IMR-90 (cell line): Measurements from ENCODE around the gene KIFAP3. TPM values are rescaled to one million over a fixed set of nuclear protein-coding genes. Genes with fewer than 3 reads are reported as not detected.

Experiments used
- ATAC-seq: fragments of 200-7000 bp; cut with Tn5 transposase; 2 replicates; pipeline ENCODE4 v1.9.1; 2020; ENCODE audit warnings: low read depth, mild to moderate bottlenecking, moderate library complexity
- BruUV-seq: library from RNA; stranded (reverse); fragments of 400-500 nt; replicated peaks from 2 replicates; lab custom pipeline; 2021; lab: Mats Ljungman, UMichigan
- CTCF ChIA-PET: fragments of 300-600 bp; formaldehyde crosslinking; extraction: SDS; loops from one replicate; lab custom pipeline; 2021; ENCODE audit warnings: antibody characterized with exemption; lab: Yijun Ruan, JAX
- POLR2A ChIA-PET: fragments of 300-600 bp; sonication (Branson Sonifier 250); formaldehyde crosslinking; loops from one replicate; lab custom pipeline; 2022; ENCODE audit warnings: antibody characterized with exemption; ENCODE audit not compliant: unreplicated experiment; lab: Charles Lee
- DNase-seq: peaks from one replicate; pipeline ENCODE4 v3.0.0; 2013
- H2AFZ ChIP-seq: replicated peaks from 2 replicates; pipeline ENCODE3; 2013; ENCODE audit warnings: low read length, mild to moderate bottlenecking; ENCODE audit not compliant: poor library complexity
- H2AK5ac ChIP-seq: 2 replicates; pipeline ENCODE4 v1.6.1; 2013; ENCODE audit warnings: low read depth, low read length, inconsistent platforms
- H2AK9ac ChIP-seq: replicated peaks from 2 replicates; pipeline ENCODE3; 2013; ENCODE audit warnings: mild to moderate bottlenecking, low read depth, low read length, moderate library complexity; ENCODE audit not compliant: poor library complexity
- H2BK120ac ChIP-seq: 2 replicates; pipeline ENCODE4 v1.6.1; 2013; ENCODE audit warnings: low read depth, low read length, inconsistent platforms
- H2BK15ac ChIP-seq: 3 replicates; pipeline ENCODE4 v1.6.1; 2013; ENCODE audit warnings: low read depth, low read length, inconsistent platforms
- H2BK20ac ChIP-seq: 2 replicates; pipeline ENCODE4 v1.6.1; 2013; ENCODE audit warnings: low read depth, mild to moderate bottlenecking, inconsistent platforms, low read length, moderate library complexity
- H2BK5ac ChIP-seq: 2 replicates; pipeline ENCODE4 v1.6.1; 2013; ENCODE audit warnings: mild to moderate bottlenecking, low read depth, low read length, inconsistent platforms; ENCODE audit not compliant: poor library complexity, severe bottlenecking
- H3K14ac ChIP-seq: replicated peaks from 2 replicates; pipeline ENCODE4 v1.6.1; 2013; ENCODE audit warnings: low read depth, low read length, inconsistent platforms
- H3K18ac ChIP-seq: 2 replicates; pipeline ENCODE4 v1.6.1; 2013; ENCODE audit warnings: low read depth, low read length, control low read depth
- H3K23ac ChIP-seq: 2 replicates; pipeline ENCODE4 v1.6.1; 2013; ENCODE audit warnings: low read depth, low read length, inconsistent platforms
- H3K27ac ChIP-seq: 2 replicates; pipeline ENCODE4 v1.5.1; 2013; ENCODE audit warnings: mild to moderate bottlenecking, control low read depth, low read length; ENCODE audit not compliant: insufficient read depth
- H3K27me3 ChIP-seq: 2 replicates; pipeline ENCODE4 v1.6.1; 2013; ENCODE audit warnings: low read length; ENCODE audit not compliant: control insufficient read depth, insufficient read depth
- H3K36me3 ChIP-seq: 2 replicates; pipeline ENCODE4 v1.6.1; 2013; ENCODE audit warnings: low read length, mixed read lengths; ENCODE audit not compliant: control insufficient read depth, insufficient read depth
- H3K4ac ChIP-seq: 2 replicates; pipeline ENCODE4 v1.6.1; 2013; ENCODE audit warnings: low read depth, low read length, inconsistent platforms
- H3K4me1 ChIP-seq: 2 replicates; pipeline ENCODE4 v1.6.1; 2013; ENCODE audit warnings: low read length, mixed read lengths; ENCODE audit not compliant: control insufficient read depth, insufficient read depth
- H3K4me2 ChIP-seq: 2 replicates; pipeline ENCODE4 v1.6.1; 2013; ENCODE audit warnings: low read depth, mild to moderate bottlenecking, control low read depth, low read length, moderate library complexity
- H3K4me3 ChIP-seq: 2 replicates; pipeline ENCODE4 v1.5.1; 2013; ENCODE audit warnings: low read depth, mild to moderate bottlenecking, control low read depth, low read length, moderate library complexity; ENCODE audit not compliant: insufficient read depth
- H3K56ac ChIP-seq: 2 replicates; pipeline ENCODE4 v1.6.1; 2013; ENCODE audit warnings: low read length, inconsistent platforms; ENCODE audit not compliant: insufficient read depth; ENCODE audit errors: extremely low read depth
- H3K79me1 ChIP-seq, 2 experiments: 2 replicates each; pipeline ENCODE4 v1.6.1; 2013; ENCODE audit warnings: low read length in 2 of 2, inconsistent platforms in 1 of 2, low read depth in 1 of 2
- H3K9ac ChIP-seq: 2 replicates; pipeline ENCODE4 v1.6.1; 2013; ENCODE audit warnings: low read depth, low read length, control low read depth
- H3K9me1 ChIP-seq: 2 replicates; pipeline ENCODE4 v1.6.1; 2013; ENCODE audit warnings: low read length, inconsistent platforms; ENCODE audit not compliant: insufficient read depth
- H3K9me3 ChIP-seq: 2 replicates; pipeline ENCODE4 v1.6.1; 2013; ENCODE audit warnings: low read length; ENCODE audit not compliant: control insufficient read depth, insufficient read depth
- H4K20me1 ChIP-seq: 2 replicates; pipeline ENCODE4 v1.6.1; 2013; ENCODE audit warnings: low read length, inconsistent platforms; ENCODE audit not compliant: insufficient read depth
- H4K5ac ChIP-seq: 2 replicates; pipeline ENCODE4 v1.6.1; 2013; ENCODE audit warnings: mild to moderate bottlenecking, low read depth, low read length, control low read depth
- H4K8ac ChIP-seq, 2 experiments: 2 replicates each; pipeline ENCODE4 v1.6.1; 2013; ENCODE audit warnings: low read depth in 2 of 2, low read length in 2 of 2, control low read depth in 1 of 2, inconsistent platforms in 1 of 2
- H4K91ac ChIP-seq: 2 replicates; pipeline ENCODE4 v1.6.1; 2013; ENCODE audit warnings: low read depth, low read length, inconsistent platforms; ENCODE audit not compliant: insufficient read depth
- CEBPB ChIP-seq: IDR thresholded peaks from 2 replicates; pipeline ENCODE4 v1.6.1; 2012; ENCODE audit warnings: low read depth, low read length, improper control_type of control experiment
- FOS ChIP-seq: fragments of 150-350 bp; IDR thresholded peaks from 2 replicates; pipeline ENCODE4 v1.6.1; 2016; ENCODE audit warnings: low read depth, low read length
- MAZ ChIP-seq: IDR thresholded peaks from 2 replicates; pipeline ENCODE4 v1.6.1; 2012; ENCODE audit warnings: low read depth, mild to moderate bottlenecking, low read length, improper control_type of control experiment, moderate library complexity, borderline replicate concordance
- MXI1 ChIP-seq: IDR thresholded peaks from 2 replicates; pipeline ENCODE4 v1.6.1; 2012; ENCODE audit warnings: low read depth, mild to moderate bottlenecking, low read length, moderate library complexity, borderline replicate concordance
- RCOR1 ChIP-seq: IDR thresholded peaks from 2 replicates; pipeline ENCODE4 v1.6.1; 2012; ENCODE audit warnings: mild to moderate bottlenecking, low read length, improper control_type of control experiment; ENCODE audit not compliant: insufficient replicate concordance
- RFX5 ChIP-seq: IDR thresholded peaks from 2 replicates; pipeline ENCODE4 v1.8.0; 2012; ENCODE audit warnings: low read depth, mild to moderate bottlenecking, low read length, moderate library complexity
- SMC3 ChIP-seq: fragments of 150-350 bp; IDR thresholded peaks from 2 replicates; pipeline ENCODE4 v1.6.1; 2016; ENCODE audit warnings: low read depth, mild to moderate bottlenecking, antibody characterized with exemption, low read length, moderate library complexity
- dilution Hi-C: fragments of 300-500 bp; cut with HindIII; formaldehyde crosslinking; loops from one replicate; pipeline ENCODE4 v1.14.3; 2018; ENCODE audit warnings: low sequenced_read_pairs; ENCODE audit not compliant: unreplicated experiment
- in situ Hi-C: fragments of 300-500 bp; cut with MboI; formaldehyde crosslinking; loops from 3 replicates; pipeline ENCODE4 v1.14.3; 2019; ENCODE audit warnings: low sequenced_read_pairs, inconsistent platforms, mixed read lengths
- intact Hi-C: fragments of 100-400 bp; cut with micrococcal nuclease; formaldehyde crosslinking; loops from 2 replicates; pipeline ENCODE4 v1.10.0; 2022
- polyA plus RNA-seq, 3 experiments: library from polyadenylated mRNA; depleted of rRNA; stranded (reverse); fragments of >200 nt; gene quantifications; 2 replicates each; pipeline ENCODE4 v1.2.3, GENCODE V29; 2012; ENCODE audit warnings: low replicate concordance in 1 of 3
- total RNA-seq: library from RNA; depleted of rRNA; stranded (reverse); fragments of >200 nt; gene quantifications from 2 replicates; pipeline ENCODE4 v1.2.3, GENCODE V29; 2012
- TF ChIP-seq, protein P1 (sequence below): fragments of 150-350 bp; IDR thresholded peaks from 2 replicates; pipeline ENCODE4 v1.6.1; 2016; ENCODE audit warnings: low read depth, mild to moderate bottlenecking, low read length, moderate library complexity, borderline replicate concordance

KIFAP3 gene
- total and polyA plus RNA-seq, 2 of the 4 experiments (the other 2 are of a cell fraction): 10.5 to 10.9 TPM

DNA sequence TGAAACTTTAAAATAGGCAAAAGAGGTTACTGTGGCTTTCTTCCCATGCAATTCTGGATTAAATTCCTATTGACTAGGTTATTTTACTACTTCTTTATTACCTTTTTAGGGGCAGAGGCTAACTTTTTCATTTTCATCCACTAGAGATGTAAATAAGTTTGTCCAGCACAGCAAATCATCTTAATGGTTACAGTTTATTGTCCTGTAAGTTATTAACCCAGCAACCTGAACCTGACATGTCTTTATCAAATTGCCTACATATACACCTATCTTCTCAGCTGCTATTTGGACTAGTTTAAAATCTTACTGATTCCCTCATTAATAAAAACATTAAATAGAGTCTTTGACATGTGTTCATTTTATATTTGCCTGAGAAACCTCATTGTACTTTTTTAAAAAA is 173.9 kb downstream of the KIFAP3 start:
- Histone ChIP-seq H2AK9ac (no peak overlapping the region), H3K9me1 (no peaks in the 10 kb centered on the region), H3K36me3 (no peaks in the 10 kb centered on the region), H3K27ac (no peak overlapping the region), H3K23ac (no peak overlapping the region), H4K5ac (no peak overlapping the region), H4K91ac (no peak overlapping the region), H3K18ac (no peak overlapping the region), H2AK5ac (no peak overlapping the region), H4K8ac (no peak overlapping the region), H3K9ac (no peak overlapping the region), H2BK20ac (no peak overlapping the region), H3K4me1 (no peaks in the 10 kb centered on the region), H2BK120ac (no peak overlapping the region), H3K9me3 (no peaks in the 10 kb centered on the region), H4K20me1 (no peaks in the 10 kb centered on the region), H3K4ac (no peak overlapping the region), H3K79me1 (no peaks in the 10 kb centered on the region), H3K14ac (no peak overlapping the region), H2AFZ (no peak overlapping the region), H3K4me2 (no peak overlapping the region), H2BK5ac (no peak overlapping the region), H3K27me3 (peaks cover 5% of the 10 kb centered on the region), H3K56ac (no peak overlapping the region), H3K4me3 (no peak overlapping the region), H2BK15ac (no peak overlapping the region)
- in situ Hi-C loops (no loop called here), intact Hi-C loops (no loop called here), dilution Hi-C loops (no loop called here)
- no TSS peak for BruUV-seq
- TF ChIP-seq CEBPB (no peak), MAZ (no peak), FOS (no peak), SMC3 (no peak), RFX5 (no peak), MXI1 (no peak), RCOR1 (no peak)
- TF ChIP-seq, protein P1, sequence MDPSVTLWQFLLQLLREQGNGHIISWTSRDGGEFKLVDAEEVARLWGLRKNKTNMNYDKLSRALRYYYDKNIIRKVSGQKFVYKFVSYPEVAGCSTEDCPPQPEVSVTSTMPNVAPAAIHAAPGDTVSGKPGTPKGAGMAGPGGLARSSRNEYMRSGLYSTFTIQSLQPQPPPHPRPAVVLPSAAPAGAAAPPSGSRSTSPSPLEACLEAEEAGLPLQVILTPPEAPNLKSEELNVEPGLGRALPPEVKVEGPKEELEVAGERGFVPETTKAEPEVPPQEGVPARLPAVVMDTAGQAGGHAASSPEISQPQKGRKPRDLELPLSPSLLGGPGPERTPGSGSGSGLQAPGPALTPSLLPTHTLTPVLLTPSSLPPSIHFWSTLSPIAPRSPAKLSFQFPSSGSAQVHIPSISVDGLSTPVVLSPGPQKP: no peak
- DNase-seq (no peak), ATAC-seq (no peak)
- ChIA-PET CTCF (no interaction called here), POLR2A (no interaction called here)
